ENCODE measurements around the gene IKZF2.

- TF ChIP-seq CTCF (IDR thresholded peaks at IDR 0.05) (no peak), POLR2A (IDR thresholded peaks at IDR 0.05) (no peak)
Observed at GRCh38 chr2:213085538-213085937, 65.9 kb downstream of the IKZF2 start.
